Panc1 (cell line): Measurements from ENCODE around the gene LMBRD1. TPM values are rescaled to one million over a fixed set of nuclear protein-coding genes. Genes with fewer than 3 reads are reported as not detected.
"Not testable (repeated sequence)": the region's sequence is repeated elsewhere in the genome, so short reads cannot be mapped to it uniquely, and the experiment has no call there.

ENCODE experiments used
- ATAC-seq: fragments of 200-7000 bp; cut with Tn5 transposase; 2 replicates; pipeline ENCODE4 v1.9.1; 2020; ENCODE audit warnings: mild to moderate bottlenecking, moderate library complexity
- BruUV-seq: library from RNA; stranded (reverse); fragments of 400-500 nt; replicated peaks from 2 replicates; lab custom pipeline; 2021; lab: Mats Ljungman, UMichigan
- CTCF ChIA-PET: fragments of 300-600 bp; sonication (Branson Sonifier 250); formaldehyde crosslinking; loops from one replicate; lab custom pipeline; 2022; ENCODE audit warnings: antibody characterized with exemption; lab: Charles Lee
- POLR2A ChIA-PET: fragments of 300-600 bp; sonication (Branson Sonifier 250); formaldehyde crosslinking; loops from one replicate; lab custom pipeline; 2022; ENCODE audit warnings: antibody characterized with exemption; lab: Charles Lee
- DNase-seq: peaks from one replicate; pipeline ENCODE4 v3.0.0-alpha.2; 2010; ENCODE audit warnings: low read depth, low spot score
- H3K27ac ChIP-seq: 2 replicates; pipeline ENCODE4 v1.5.1; 2011; ENCODE audit warnings: mild to moderate bottlenecking, low read length, inconsistent platforms
- H3K27me3 ChIP-seq: fragments of 200-500 bp; sonication (Bioruptor generic); 2 replicates; pipeline ENCODE4 v1.6.0; 2014; ENCODE audit warnings: low read length, inconsistent platforms; ENCODE audit not compliant: control insufficient read depth, insufficient read depth
- H3K36me3 ChIP-seq: fragments of 200-500 bp; sonication (Bioruptor generic); 2 replicates; pipeline ENCODE4 v1.5.1; 2014; ENCODE audit warnings: inconsistent platforms, mild to moderate bottlenecking, low read length, moderate library complexity; ENCODE audit not compliant: control insufficient read depth, insufficient read depth
- H3K4me1 ChIP-seq: 2 replicates; pipeline ENCODE4 v1.5.1; 2011; ENCODE audit warnings: inconsistent platforms, mild to moderate bottlenecking, low read length, moderate library complexity; ENCODE audit not compliant: control insufficient read depth, insufficient read depth
- H3K4me3 ChIP-seq, 2 experiments: 2 replicates each; pipeline ENCODE4 v1.5.1; 2011 to 2012; ENCODE audit warnings: low read depth in 2 of 2, low read length in 2 of 2, mild to moderate bottlenecking in 2 of 2, inconsistent platforms in 1 of 2, moderate library complexity in 1 of 2
- H3K9me3 ChIP-seq: fragments of 200-500 bp; sonication (Bioruptor generic); 2 replicates; pipeline ENCODE4 v1.5.1; 2014; ENCODE audit warnings: low read depth, mild to moderate bottlenecking, inconsistent platforms, low read length, moderate library complexity; ENCODE audit not compliant: control insufficient read depth, insufficient read depth
- CTCF ChIP-seq: fragments of 450-650 bp; IDR thresholded peaks from 2 replicates; pipeline ENCODE4 v1.5.1; 2017; ENCODE audit warnings: mild to moderate bottlenecking
- POLR2AphosphoS5 ChIP-seq: IDR thresholded peaks from 2 replicates; pipeline ENCODE4 v1.6.1; 2012; ENCODE audit warnings: mild to moderate bottlenecking, low read depth, low read length, moderate library complexity
- SIN3A ChIP-seq: IDR thresholded peaks from 2 replicates; pipeline ENCODE4 v1.6.1; 2012; ENCODE audit warnings: low read depth, mild to moderate bottlenecking, low read length, moderate library complexity, borderline replicate concordance; ENCODE audit not compliant: insufficient read depth
- TCF7L2 ChIP-seq: IDR thresholded peaks from 2 replicates; pipeline ENCODE4 v1.6.1; 2011; ENCODE audit warnings: mild to moderate bottlenecking, low read depth, low read length, inconsistent platforms
- in situ Hi-C: cut with HindIII; loops from 2 replicates; pipeline ENCODE4 v1.10.0; 2016; ENCODE audit warnings: low sequenced_read_pairs, low pct_unique_long_range_greater_than_20kb
- intact Hi-C: fragments of 100-400 bp; cut with micrococcal nuclease; formaldehyde crosslinking; loops from one replicate; pipeline ENCODE4 v1.10.0; 2022; ENCODE audit not compliant: unreplicated experiment
- total RNA-seq: library from RNA; stranded (reverse); gene quantifications from one replicate; pipeline ENCODE4 v1.2.1, GENCODE V29; 2021; ENCODE audit not compliant: unreplicated experiment
- TF ChIP-seq, protein P1 (sequence below), 2 experiments: IDR thresholded peaks; 2 replicates each; pipeline ENCODE4 v1.6.1; 2011 to 2012; ENCODE audit warnings: low read depth in 2 of 2, control low read depth in 1 of 2, low read length in 1 of 2, mild to moderate bottlenecking in 1 of 2, moderate library complexity in 1 of 2; ENCODE audit not compliant: insufficient read depth in 1 of 2

Gene LMBRD1
- total RNA-seq, 1 experiment from 2014 or later = 17.9 TPM

DNA sequence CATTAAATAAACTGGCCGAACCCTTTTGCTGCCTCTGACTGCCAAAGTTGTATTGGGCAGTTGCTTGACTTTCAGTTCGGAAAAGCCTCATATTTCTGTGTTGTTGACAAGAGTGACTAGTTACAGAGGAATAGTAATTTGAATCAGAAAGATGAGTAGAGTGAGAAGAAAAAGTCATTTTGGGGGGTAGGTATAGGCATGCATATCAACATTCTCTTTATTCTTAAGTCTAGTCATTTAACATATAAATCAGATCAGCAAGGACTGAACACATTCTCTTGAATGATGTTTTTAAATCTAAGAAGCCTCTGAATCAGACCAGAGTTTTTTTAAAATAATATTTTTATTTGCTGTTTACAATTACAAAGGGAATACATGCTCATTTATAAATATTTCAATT, 4.9 kb upstream of the LMBRD1 start:
- TF ChIP-seq TCF7L2 (no peak), POLR2AphosphoS5 (no peak)
- no peaks in the 10 kb centered on the region for H3K9me3 ChIP-seq
- no peak overlapping the region for H3K27ac ChIP-seq
- ChIA-PET CTCF (no interaction called here), POLR2A (no interaction called here)
- H3K27me3 ChIP-seq = no peaks in the 10 kb centered on the region
- BruUV-seq = no TSS peak
- ATAC-seq (no peak), DNase-seq (no peak)
- no peak overlapping the region for H3K4me3 ChIP-seq
- H3K4me1 ChIP-seq = peaks cover 3% of the 10 kb centered on the region; the same call in 1 of the 2 replicates
- intact Hi-C loops (no loop called here), in situ Hi-C loops (no loop called here)
- no peaks in the 10 kb centered on the region for H3K36me3 ChIP-seq

- Histone ChIP-seq H3K4me3 (no peak overlapping the region), H3K4me1 (peaks cover 3% of the 10 kb centered on the region; the same call in 1 of the 2 replicates), H3K36me3 (no peaks in the 10 kb centered on the region), H3K27ac (no peak overlapping the region), H3K27me3 (no peaks in the 10 kb centered on the region), H3K9me3 (no peaks in the 10 kb centered on the region)
- TF ChIP-seq POLR2AphosphoS5 = no peak
- no peak for TF ChIP-seq SIN3A
- TF ChIP-seq, protein P1, sequence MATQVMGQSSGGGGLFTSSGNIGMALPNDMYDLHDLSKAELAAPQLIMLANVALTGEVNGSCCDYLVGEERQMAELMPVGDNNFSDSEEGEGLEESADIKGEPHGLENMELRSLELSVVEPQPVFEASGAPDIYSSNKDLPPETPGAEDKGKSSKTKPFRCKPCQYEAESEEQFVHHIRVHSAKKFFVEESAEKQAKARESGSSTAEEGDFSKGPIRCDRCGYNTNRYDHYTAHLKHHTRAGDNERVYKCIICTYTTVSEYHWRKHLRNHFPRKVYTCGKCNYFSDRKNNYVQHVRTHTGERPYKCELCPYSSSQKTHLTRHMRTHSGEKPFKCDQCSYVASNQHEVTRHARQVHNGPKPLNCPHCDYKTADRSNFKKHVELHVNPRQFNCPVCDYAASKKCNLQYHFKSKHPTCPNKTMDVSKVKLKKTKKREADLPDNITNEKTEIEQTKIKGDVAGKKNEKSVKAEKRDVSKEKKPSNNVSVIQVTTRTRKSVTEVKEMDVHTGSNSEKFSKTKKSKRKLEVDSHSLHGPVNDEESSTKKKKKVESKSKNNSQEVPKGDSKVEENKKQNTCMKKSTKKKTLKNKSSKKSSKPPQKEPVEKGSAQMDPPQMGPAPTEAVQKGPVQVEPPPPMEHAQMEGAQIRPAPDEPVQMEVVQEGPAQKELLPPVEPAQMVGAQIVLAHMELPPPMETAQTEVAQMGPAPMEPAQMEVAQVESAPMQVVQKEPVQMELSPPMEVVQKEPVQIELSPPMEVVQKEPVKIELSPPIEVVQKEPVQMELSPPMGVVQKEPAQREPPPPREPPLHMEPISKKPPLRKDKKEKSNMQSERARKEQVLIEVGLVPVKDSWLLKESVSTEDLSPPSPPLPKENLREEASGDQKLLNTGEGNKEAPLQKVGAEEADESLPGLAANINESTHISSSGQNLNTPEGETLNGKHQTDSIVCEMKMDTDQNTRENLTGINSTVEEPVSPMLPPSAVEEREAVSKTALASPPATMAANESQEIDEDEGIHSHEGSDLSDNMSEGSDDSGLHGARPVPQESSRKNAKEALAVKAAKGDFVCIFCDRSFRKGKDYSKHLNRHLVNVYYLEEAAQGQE (IDR thresholded peaks at IDR 0.05; ENCODE audit: insufficient read depth in 1 of 2, low read depth in 2 of 2, low read length in 1 of 2) = no peak
- no peak for TF ChIP-seq TCF7L2
- no peak for TF ChIP-seq CTCF
- intact Hi-C loops (no loop called here), in situ Hi-C loops (no loop called here)
- ATAC-seq (no peak), DNase-seq (no peak)
- CTCF ChIA-PET = no interaction called here
- POLR2A ChIA-PET = no interaction called here
- no TSS peak for BruUV-seq
Measured at GRCh38 chr6:69801225-69801624, 4.4 kb upstream of the LMBRD1 start.

GRCh38 chr6:69798796-69799195, 2.0 kb upstream of the LMBRD1 start:
- CTCF ChIA-PET, H3K36me3 ChIP-seq, H3K4me1 ChIP-seq, H3K27me3 ChIP-seq, intact Hi-C loops, H3K4me3 ChIP-seq, in situ Hi-C loops, POLR2A ChIA-PET, H3K27ac ChIP-seq, H3K9me3 ChIP-seq, DNase-seq, BruUV-seq, ATAC-seq: not testable (repeated sequence)
